ENCODE data around the gene KIZ. TPM values are rescaled to one million over a fixed set of nuclear protein-coding genes. Genes with fewer than 3 reads are reported as not detected.

KIZ gene
- total and polyA plus RNA-seq, 7 donors: 5.1 to 291 (median 171) TPM

DNA sequence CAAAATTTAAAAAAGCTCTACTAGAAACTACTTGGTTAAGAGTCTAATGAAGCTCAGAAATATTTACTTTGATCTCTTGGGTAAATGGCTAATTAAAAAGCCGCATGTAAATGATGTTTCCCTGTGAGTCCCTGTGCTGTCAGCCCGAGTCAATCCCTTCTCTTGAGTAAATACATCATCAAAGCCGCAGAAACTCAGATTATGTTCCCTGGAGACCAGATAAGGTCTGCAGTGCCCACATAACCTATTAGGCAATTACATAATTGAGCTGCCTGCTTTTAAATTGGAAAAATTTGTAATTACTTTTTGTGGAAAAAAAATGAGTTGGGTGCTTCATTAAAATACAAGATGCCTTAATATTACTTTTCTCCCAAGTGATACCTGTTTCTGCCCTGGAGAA is 83.1 kb downstream of the KIZ start:
- H3K4me1 ChIP-seq: no peaks in the 10 kb centered on the region
- intact Hi-C loops (cut with DNase I): no loop called here
- H3K36me3 ChIP-seq: peaks cover 6 to 38% (median 14%) of the 10 kb centered on the region in 4 donors
- DNase-seq: no peak
- TF ChIP-seq, protein P1, sequence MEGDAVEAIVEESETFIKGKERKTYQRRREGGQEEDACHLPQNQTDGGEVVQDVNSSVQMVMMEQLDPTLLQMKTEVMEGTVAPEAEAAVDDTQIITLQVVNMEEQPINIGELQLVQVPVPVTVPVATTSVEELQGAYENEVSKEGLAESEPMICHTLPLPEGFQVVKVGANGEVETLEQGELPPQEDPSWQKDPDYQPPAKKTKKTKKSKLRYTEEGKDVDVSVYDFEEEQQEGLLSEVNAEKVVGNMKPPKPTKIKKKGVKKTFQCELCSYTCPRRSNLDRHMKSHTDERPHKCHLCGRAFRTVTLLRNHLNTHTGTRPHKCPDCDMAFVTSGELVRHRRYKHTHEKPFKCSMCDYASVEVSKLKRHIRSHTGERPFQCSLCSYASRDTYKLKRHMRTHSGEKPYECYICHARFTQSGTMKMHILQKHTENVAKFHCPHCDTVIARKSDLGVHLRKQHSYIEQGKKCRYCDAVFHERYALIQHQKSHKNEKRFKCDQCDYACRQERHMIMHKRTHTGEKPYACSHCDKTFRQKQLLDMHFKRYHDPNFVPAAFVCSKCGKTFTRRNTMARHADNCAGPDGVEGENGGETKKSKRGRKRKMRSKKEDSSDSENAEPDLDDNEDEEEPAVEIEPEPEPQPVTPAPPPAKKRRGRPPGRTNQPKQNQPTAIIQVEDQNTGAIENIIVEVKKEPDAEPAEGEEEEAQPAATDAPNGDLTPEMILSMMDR (IDR thresholded peaks at IDR 0.05): no peak
- TF ChIP-seq EP300 (IDR thresholded peaks at IDR 0.05) (no peak), POLR2A (IDR thresholded peaks at IDR 0.05) (no peak), POLR2AphosphoS5 (IDR thresholded peaks at IDR 0.05) (no peak)
- 83 to 86% methylated on average over 3 of the region's 3 CpGs for WGBS, 2 donors
- H3K27ac ChIP-seq: no peak overlapping the region
- H3K9me3 ChIP-seq: no peaks in the 10 kb centered on the region
- no peaks in the 10 kb centered on the region for H3K27me3 ChIP-seq
- H3K4me3 ChIP-seq: no peak overlapping the region

DNA sequence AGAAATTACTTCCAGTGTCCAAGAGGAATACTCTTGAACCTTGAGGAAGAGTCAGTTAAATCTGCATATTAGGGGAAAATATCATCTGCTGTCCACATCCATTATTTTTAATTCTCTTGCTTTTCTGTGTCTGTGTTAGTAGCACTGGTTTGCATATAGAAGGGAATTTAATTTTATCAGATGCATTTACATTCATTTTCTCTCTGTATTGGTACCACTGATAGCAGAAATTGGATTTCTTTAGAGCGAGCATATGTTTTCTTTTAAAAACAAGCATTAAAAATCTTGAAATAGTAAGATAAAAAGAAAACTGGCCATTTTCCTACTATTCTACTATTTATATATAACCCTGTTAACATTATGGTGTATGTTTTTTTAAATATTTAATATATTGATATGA is 83.8 kb downstream of the KIZ start:
- no peak for DNase-seq
- TF ChIP-seq EP300 (IDR thresholded peaks at IDR 0.05) (no peak), POLR2A (IDR thresholded peaks at IDR 0.05) (no peak), POLR2AphosphoS5 (IDR thresholded peaks at IDR 0.05) (no peak)
- TF ChIP-seq, protein P1 (IDR thresholded peaks at IDR 0.05): no peak
- Histone ChIP-seq H3K4me3 (no peak overlapping the region), H3K4me1 (no peaks in the 10 kb centered on the region), H3K27me3 (no peaks in the 10 kb centered on the region), H3K36me3 (peaks cover 6 to 42% (median 14%) of the 10 kb centered on the region in 4 donors), H3K9me3 (no peaks in the 10 kb centered on the region), H3K27ac (no peak overlapping the region)
- intact Hi-C loops (cut with DNase I): no loop called here
- 99 to 100% methylated on average over 1 of the region's 1 CpG for WGBS, 2 donors

DNA sequence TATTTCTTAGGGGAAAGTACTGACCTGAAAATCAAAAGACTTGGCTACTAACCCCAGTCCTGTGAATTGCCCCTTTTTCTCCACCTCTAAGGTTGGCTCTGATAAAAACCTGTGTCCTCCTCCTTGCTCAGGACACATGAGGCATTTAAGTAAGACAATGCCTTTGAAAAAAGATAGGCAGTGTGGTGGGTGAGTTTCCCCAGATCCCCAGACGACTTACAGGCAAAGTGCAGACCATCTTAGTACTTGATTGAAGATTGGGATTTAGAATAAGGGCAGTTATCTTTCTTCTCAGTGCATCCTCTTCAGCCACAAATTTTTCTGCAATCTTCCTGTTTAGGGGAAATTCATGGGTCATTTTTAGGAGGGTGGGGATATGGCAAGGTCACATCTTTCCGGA is 87.8 kb downstream of the KIZ start:
- Histone ChIP-seq H3K27ac (no peak overlapping the region), H3K4me1 (no peaks in the 10 kb centered on the region), H3K27me3 (no peaks in the 10 kb centered on the region), H3K4me3 (no peak overlapping the region), H3K9me3 (no peaks in the 10 kb centered on the region), H3K36me3 (peaks cover 3 to 59% (median 7%) of the 10 kb centered on the region in 4 donors)
- DNase-seq: no peak
- TF ChIP-seq EP300 (IDR thresholded peaks at IDR 0.05): no peak
- no peak for TF ChIP-seq POLR2A (IDR thresholded peaks at IDR 0.05)
- TF ChIP-seq, protein P1 (IDR thresholded peaks at IDR 0.05): no peak
- TF ChIP-seq POLR2AphosphoS5 (IDR thresholded peaks at IDR 0.05): no peak
- intact Hi-C loops (cut with DNase I): no loop called here
- 87 to 89% methylated on average over 2 of the region's 2 CpGs for WGBS, 2 donors

DNA sequence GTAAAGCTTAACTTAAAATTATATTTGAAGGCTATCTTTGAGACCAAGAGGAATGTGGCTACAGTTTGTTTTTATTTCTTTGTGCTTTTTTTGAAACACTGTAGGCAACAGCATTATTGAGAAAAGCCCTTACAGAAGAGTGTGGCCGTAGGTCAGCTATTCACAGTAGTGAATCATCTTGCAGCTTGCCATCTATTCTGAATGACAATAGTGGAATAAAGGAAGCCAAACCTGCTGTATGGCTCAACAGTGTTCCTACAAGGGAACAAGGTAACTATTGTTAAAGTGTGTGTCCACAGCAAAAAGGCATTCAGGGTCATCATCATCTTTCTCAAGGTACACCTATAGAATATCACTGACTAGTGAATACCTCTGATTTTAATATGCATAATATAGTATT is 88.5 kb downstream of the KIZ start:
- Histone ChIP-seq H3K9me3 (no peaks in the 10 kb centered on the region), H3K27me3 (no peaks in the 10 kb centered on the region), H3K4me3 (no peak overlapping the region), H3K27ac (no peak overlapping the region), H3K4me1 (no peaks in the 10 kb centered on the region), H3K36me3 (peaks cover 3 to 65% (median 5%) of the 10 kb centered on the region in 4 donors)
- TF ChIP-seq, protein P1 (IDR thresholded peaks at IDR 0.05): no peak
- TF ChIP-seq EP300 (IDR thresholded peaks at IDR 0.05) (no peak), POLR2AphosphoS5 (IDR thresholded peaks at IDR 0.05) (no peak), POLR2A (IDR thresholded peaks at IDR 0.05) (no peak)
- intact Hi-C loops (cut with DNase I): no loop called here
- 84 to 91% methylated on average over 1 of the region's 1 CpG for WGBS, 2 donors
- DNase-seq: no peak

DNA sequence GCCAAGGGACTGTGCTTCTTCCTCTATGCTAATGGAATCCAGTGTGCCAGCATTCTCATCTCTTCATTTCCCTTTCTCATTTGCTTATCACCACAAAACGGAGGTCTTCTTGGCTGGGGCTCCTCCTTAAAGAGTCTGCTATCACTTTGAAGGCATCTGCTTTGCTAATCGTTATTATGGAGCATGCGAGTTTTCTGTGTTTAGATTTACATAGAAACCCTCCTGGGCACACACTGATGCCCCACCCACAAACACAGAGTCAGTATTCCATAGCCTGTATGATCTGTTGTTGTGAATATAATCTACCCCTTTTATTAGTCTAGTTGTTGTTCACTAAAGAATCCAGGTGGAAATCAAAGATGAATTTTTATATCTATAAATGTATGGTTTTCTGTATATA is 93.8 kb downstream of the KIZ start:
- TF ChIP-seq POLR2A (IDR thresholded peaks at IDR 0.05): no peak
- TF ChIP-seq EP300 (IDR thresholded peaks at IDR 0.05): no peak
- TF ChIP-seq, protein P1 (IDR thresholded peaks at IDR 0.05): no peak
- no peak for TF ChIP-seq POLR2AphosphoS5 (IDR thresholded peaks at IDR 0.05)
- no peak for DNase-seq
- Histone ChIP-seq H3K27ac (no peak overlapping the region), H3K4me3 (no peak overlapping the region), H3K9me3 (no peaks in the 10 kb centered on the region), H3K27me3 (no peaks in the 10 kb centered on the region), H3K36me3 (peaks cover 0 to 43% (median 5%) of the 10 kb centered on the region in 4 donors), H3K4me1 (peaks cover 0 to 10% (median 0%) of the 10 kb centered on the region in 4 donors)
- intact Hi-C loops (cut with DNase I): loop anchor here (5.0 kb wide), 1 partner anchor 92 kb away; the partner anchor contains the start of gene KIZ
- whole genome bisulfite sequencing, 2 donors: 83 to 89% methylated on average over 3 of the region's 3 CpGs

Measured in sigmoid colon (tissue), 7 donors.